Gastrocnemius medialis (tissue), 4 donors: ENCODE data around the gene CYBA. TPM values are rescaled to one million over a fixed set of nuclear protein-coding genes. Genes with fewer than 3 reads are reported as not detected.

Experiments
- ATAC-seq, 2 donors: fragments of 150-250 bp; one replicate each; pipeline ENCODE4 v1.9.1; 2016
- DNase-seq, 2 donors: peaks; one replicate each; pipeline ENCODE4 v3.0.0-alpha.2; 2019
- H3K27ac ChIP-seq, 4 donors: fragments of 200-600 bp; sonication (generic); 1 replicate in 1 of 4; 2 replicates in 3 of 4; pipeline ENCODE4 v1.5.1; 2016 to 2018; ENCODE audit warnings: mild to moderate bottlenecking in 2 of 4, moderate library complexity in 1 of 4
- H3K27me3 ChIP-seq, 3 donors: fragments of 200-600 bp; sonication (generic) in 2 of 3; 1 replicate in 1 of 3; 2 replicates in 2 of 3; pipeline versions ENCODE4 v1.5.1 to v1.6.0; 2016 to 2019; ENCODE audit warnings: mild to moderate bottlenecking in 1 of 3, moderate library complexity in 1 of 3
- H3K36me3 ChIP-seq, 2 donors: fragments of 200-600 bp; sonication (generic) in 1 of 2; one replicate each; pipeline ENCODE4 v1.5.1; 2017 to 2018
- H3K4me1 ChIP-seq, 2 donors: fragments of 200-600 bp; sonication (generic) in 1 of 2; one replicate each; pipeline ENCODE4 v1.5.1; 2016 to 2017; ENCODE audit warnings: mild to moderate bottlenecking in 2 of 2
- H3K4me3 ChIP-seq, 4 donors: fragments of 200-600 bp; sonication (generic) in 3 of 4; 1 replicate in 1 of 4; 2 replicates in 3 of 4; pipeline ENCODE4 v1.5.1; 2016 to 2019; ENCODE audit warnings: mild to moderate bottlenecking in 2 of 4
- H3K9me3 ChIP-seq, 3 donors: fragments of 200-600 bp; sonication (generic) in 2 of 3; 1 replicate in 1 of 3; 2 replicates in 2 of 3; pipeline ENCODE4 v1.5.1; 2016 to 2019
- POLR2A ChIP-seq, 2 donors: fragments of 450-650 bp; IDR thresholded peaks; one replicate each; pipeline ENCODE4 v1.6.1; 2017; ENCODE audit warnings: antibody characterized with exemption in 2 of 2, mild to moderate bottlenecking in 2 of 2, moderate library complexity in 2 of 2
- in situ Hi-C, 4 donors: fragments of 200-750 bp; cut with MboI; loops; one replicate each; pipeline versions ENCODE4 v1.15.0 to v1.8.0; 2017; ENCODE audit warnings: low sequenced_read_pairs in 4 of 4
- intact Hi-C: fragments of 100-400 bp; cut with DNase I; formaldehyde crosslinking; loops from one replicate; pipeline ENCODE4 v1.15.1; 2023; ENCODE audit warnings: low total_unique reads
- total RNA-seq, 4 donors: library from RNA; depleted of rRNA; stranded (reverse); fragments of >200 nt; gene quantifications; one replicate each; pipeline versions ENCODE4 v1.1.0 to v1.2.3, GENCODE V29; 2016
- TF ChIP-seq, protein P1 (sequence below), 5 experiments: fragments of 450-650 bp in 3 of 5; fragments of 200-600 bp in 2 of 5; sonication (generic) in 2 of 5; IDR thresholded peaks in 4 of 5; conservative IDR thresholded peaks in 1 of 5; 1 replicate in 4 of 5; 2 replicates in 1 of 5; pipeline ENCODE4 v1.5.1; 2016 to 2019; ENCODE audit warnings: antibody characterized with exemption in 5 of 5, mild to moderate bottlenecking in 3 of 5, moderate library complexity in 3 of 5

CYBA gene
- total RNA-seq, 4 donors from 2014 or later: 5.1 to 33.2 (median 28.7) TPM

DNA sequence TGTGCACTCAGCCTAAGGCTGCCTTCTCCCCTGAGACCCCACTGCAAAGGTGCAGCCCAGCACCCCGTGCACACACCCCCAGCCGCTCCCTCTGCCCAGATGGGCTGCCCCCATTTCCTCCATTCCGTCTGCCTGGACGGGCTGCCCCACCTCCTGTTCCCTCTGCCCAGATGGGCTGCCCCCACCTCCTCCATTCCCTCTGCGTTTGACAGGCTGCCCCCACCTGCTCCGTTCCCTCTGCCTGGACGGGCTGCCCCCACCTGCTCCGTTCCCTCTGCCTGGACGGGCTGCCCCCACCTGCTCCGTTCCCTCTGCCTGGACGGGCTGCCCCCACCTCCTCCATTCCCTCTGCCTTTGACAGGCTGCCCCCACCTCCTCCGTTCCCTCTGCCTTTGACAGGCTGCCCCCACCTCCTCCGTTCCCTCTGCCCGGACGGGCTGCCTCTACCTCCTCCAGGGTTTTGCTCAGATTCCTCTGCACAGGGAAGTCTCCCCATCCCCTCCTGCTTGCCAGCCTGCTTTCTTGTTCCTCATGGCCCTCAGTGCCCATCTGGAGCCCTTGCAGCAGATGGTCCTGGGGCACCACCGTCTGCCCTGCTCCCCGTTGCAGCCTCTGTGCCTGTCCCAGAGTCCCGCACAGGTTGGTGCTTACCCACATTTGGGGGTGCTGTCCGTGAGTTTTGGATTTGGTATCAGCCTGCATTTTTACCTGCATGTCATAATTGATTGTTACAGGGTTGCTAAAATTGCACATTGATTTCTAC lies 35.9 kb downstream of the CYBA start:
- intact Hi-C loops: no loop called here
- ATAC-seq (no peak), DNase-seq (no peak)
- no peaks in the 10 kb centered on the region for H3K9me3 ChIP-seq
- no peak overlapping the region for H3K4me3 ChIP-seq
- TF ChIP-seq POLR2A (IDR thresholded peaks at IDR 0.05): no peak
- TF ChIP-seq, protein P1, sequence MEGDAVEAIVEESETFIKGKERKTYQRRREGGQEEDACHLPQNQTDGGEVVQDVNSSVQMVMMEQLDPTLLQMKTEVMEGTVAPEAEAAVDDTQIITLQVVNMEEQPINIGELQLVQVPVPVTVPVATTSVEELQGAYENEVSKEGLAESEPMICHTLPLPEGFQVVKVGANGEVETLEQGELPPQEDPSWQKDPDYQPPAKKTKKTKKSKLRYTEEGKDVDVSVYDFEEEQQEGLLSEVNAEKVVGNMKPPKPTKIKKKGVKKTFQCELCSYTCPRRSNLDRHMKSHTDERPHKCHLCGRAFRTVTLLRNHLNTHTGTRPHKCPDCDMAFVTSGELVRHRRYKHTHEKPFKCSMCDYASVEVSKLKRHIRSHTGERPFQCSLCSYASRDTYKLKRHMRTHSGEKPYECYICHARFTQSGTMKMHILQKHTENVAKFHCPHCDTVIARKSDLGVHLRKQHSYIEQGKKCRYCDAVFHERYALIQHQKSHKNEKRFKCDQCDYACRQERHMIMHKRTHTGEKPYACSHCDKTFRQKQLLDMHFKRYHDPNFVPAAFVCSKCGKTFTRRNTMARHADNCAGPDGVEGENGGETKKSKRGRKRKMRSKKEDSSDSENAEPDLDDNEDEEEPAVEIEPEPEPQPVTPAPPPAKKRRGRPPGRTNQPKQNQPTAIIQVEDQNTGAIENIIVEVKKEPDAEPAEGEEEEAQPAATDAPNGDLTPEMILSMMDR (IDR thresholded peaks at IDR 0.05 in 4 of 5, conservative IDR thresholded peaks at IDR 0.05 in 1 of 5): no peak
- peaks cover 0 to 27% of the 10 kb centered on the region in 2 donors for H3K36me3 ChIP-seq
- in situ Hi-C loops: no loop called here
- H3K27ac ChIP-seq: no peak overlapping the region
- no peaks in the 10 kb centered on the region for H3K27me3 ChIP-seq
- H3K4me1 ChIP-seq: peaks cover 0 to 5% of the 10 kb centered on the region in 2 donors

DNA sequence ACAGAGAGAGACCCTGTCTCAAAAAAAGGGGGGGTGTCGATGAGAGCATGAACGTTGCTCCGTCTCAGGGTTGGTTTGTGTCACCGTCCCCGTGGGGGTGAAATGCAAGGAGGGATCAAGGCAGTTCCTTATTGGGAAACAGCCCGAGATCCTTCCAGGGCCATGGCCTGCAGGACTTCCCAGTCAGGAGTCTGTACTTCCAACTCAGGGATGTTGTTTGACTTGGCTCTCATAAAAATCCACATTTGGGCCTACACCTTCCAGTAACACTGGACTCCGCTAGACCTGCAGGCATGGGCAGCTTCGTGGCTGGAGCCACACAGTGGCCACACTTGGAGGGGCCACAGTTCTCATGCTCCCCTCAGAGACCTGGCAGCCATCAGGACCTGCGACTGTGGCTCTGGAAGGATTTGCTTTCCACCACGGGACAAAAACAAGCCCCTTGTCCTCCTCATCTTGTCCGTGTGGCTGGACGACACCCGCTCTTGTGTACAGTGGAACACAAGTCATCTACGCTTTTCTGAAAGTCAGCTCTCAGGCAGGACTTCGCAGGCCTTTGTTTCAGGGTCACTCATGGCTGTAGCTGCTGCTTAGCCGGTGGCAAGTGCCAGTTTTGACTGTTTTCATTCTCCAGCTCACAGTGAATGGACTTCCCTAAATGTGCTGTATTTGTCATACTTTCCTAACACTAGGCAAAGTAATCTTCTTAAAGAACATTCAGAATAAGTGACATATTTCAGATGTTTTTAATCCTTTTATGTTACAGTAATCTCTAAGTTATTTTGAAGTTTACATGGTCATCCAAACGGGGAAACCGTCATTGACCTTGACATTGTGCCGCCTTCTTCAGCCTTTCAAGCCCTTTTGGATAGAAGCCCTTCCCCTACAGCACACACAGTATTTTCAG lies 36.7 kb downstream of the CYBA start:
- no peak for ATAC-seq
- intact Hi-C loops: no loop called here
- H3K27ac ChIP-seq: no peak overlapping the region
- H3K36me3 ChIP-seq: peaks cover 0 to 28% of the 10 kb centered on the region in 2 donors
- H3K9me3 ChIP-seq: no peaks in the 10 kb centered on the region
- no peak overlapping the region for H3K4me3 ChIP-seq
- no peak for DNase-seq
- no peaks in the 10 kb centered on the region for H3K27me3 ChIP-seq
- in situ Hi-C loops: no loop called here
- H3K4me1 ChIP-seq: peaks cover 0 to 5% of the 10 kb centered on the region in 2 donors
- TF ChIP-seq, protein P1 (IDR thresholded peaks at IDR 0.05 in 4 of 5, conservative IDR thresholded peaks at IDR 0.05 in 1 of 5): no peak
- no peak for TF ChIP-seq POLR2A (IDR thresholded peaks at IDR 0.05)

DNA sequence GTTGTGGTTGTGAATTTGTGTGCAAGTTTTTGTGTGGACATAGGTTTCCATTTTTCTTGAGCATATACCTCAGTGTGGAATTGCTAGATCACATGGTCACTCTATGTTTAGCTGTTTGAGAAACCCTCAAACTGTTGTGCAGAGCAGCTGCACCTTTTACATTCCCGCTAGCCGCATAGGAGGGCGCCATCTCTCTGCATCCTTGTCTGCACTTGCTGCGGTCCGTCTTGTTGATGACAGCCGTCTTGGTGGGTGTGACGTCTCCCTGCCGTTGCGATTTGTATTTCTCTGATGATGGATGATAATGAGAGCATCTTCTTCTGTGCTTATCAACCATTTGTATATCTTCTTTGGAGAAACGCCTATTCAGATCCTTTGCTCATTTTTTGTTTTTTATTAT lies 37.6 kb downstream of the CYBA start:
- Histone ChIP-seq H3K4me3 (no peak overlapping the region), H3K4me1 (peaks cover 0 to under 1% of the 10 kb centered on the region in 2 donors), H3K9me3 (no peaks in the 10 kb centered on the region), H3K27me3 (no peaks in the 10 kb centered on the region), H3K27ac (no peak overlapping the region), H3K36me3 (peaks cover 0 to 32% of the 10 kb centered on the region in 2 donors)
- in situ Hi-C loops (no loop called here), intact Hi-C loops (no loop called here)
- DNase-seq (no peak), ATAC-seq (no peak)
- TF ChIP-seq POLR2A (IDR thresholded peaks at IDR 0.05): no peak
- TF ChIP-seq, protein P1 (IDR thresholded peaks at IDR 0.05 in 4 of 5, conservative IDR thresholded peaks at IDR 0.05 in 1 of 5): no peak

DNA sequence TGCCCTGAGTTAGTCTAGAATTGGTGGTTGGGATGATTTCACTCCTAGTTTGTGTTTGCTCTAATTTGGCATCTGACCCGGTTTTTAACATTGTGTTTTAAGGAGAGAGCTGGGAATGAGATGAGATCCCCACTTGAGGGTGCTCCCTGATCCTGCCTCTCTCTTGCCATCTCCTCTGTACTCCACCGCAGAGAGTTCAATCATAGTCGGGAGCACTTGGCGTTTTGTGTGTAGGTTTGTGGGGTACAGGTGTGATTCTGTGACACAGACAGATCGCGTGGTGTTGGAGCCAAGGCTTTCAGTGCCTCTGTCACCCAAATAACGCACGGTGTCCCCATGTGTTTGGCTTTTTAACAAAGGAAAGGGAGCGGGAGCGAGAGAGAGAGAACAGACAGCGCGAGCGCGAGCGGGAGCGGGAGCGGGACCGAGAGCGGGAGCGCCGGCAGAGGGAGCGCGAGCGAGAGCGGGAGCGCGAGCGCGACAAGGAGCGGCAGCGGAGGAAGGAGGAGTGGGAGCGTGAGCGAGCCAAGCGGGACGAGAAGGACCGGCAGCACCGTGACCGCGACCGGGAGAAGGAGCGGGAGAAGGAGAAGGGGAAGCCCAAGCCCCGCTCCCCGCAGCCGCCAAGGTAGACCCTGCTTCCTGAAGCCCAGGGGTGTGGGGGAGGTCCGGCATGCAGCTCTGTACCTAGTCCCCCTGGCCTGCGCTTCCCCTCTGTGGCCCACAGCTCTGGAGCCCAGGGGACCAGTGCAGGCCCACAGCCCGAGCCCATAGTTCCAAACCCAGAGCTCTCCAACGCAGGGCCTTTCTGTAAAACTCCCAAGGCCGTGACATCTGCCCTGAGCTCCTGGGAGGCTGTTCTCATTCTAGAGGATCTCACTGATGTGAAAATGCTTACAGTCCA lies 39.7 kb downstream of the CYBA start:
- in situ Hi-C loops: no loop called here
- DNase-seq: no peak
- intact Hi-C loops: no loop called here
- Histone ChIP-seq H3K9me3 (no peaks in the 10 kb centered on the region), H3K27ac (no peak overlapping the region), H3K36me3 (peaks cover 0 to 39% of the 10 kb centered on the region in 2 donors), H3K4me1 (no peaks in the 10 kb centered on the region), H3K4me3 (no peak overlapping the region), H3K27me3 (no peaks in the 10 kb centered on the region)
- TF ChIP-seq, protein P1 (IDR thresholded peaks at IDR 0.05 in 4 of 5, conservative IDR thresholded peaks at IDR 0.05 in 1 of 5): no peak
- no peak for TF ChIP-seq POLR2A (IDR thresholded peaks at IDR 0.05)
- no peak for ATAC-seq
